RWPE1 (cell line): ENCODE results near the gene PCDH9.

Experiments
- CTCF ChIA-PET: fragments of 350-600 bp; sonication (Branson Sonifier 250); formaldehyde crosslinking; extraction: SDS; loops from one replicate; lab custom pipeline; 2021; lab: Yijun Ruan, JAX
- POLR2A ChIA-PET: fragments of 400-600 bp; formaldehyde crosslinking; extraction: SDS; loops from one replicate; lab custom pipeline; 2020; ENCODE audit warnings: antibody characterized with exemption; ENCODE audit not compliant: low non-redundant PET; lab: Yijun Ruan, JAX
- DNase-seq: peaks from one replicate; pipeline ENCODE4 v3.0.0; 2012; ENCODE audit warnings: low spot score
- H3K27ac ChIP-seq: fragments of 450-650 bp; 2 replicates; pipeline ENCODE4 v1.5.1; 2017
- CTCF ChIP-seq: fragments of 450-650 bp; conservative IDR thresholded peaks from 2 replicates; pipeline ENCODE4 v1.5.1; 2017; ENCODE audit warnings: low read depth, mild to moderate bottlenecking

The PCDH9 gene

DNA sequence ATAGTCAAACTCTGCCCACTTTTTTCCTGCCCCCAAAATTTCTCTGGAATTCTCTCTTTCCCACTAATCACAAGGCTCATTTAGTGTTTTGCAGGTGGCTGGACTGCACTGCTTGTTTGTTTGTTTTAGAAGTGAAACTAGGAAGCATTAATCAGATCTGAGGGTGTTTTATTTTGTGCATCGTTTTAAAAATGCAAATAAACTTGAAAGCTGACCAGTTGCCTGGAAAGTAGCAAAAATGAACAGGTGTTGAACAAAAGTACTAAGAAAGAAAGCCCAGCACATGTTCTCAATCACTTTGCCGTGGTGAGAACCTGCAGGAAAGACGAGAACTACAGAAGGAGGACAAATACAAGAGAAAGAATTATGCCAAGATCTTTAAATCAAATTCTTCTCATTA lies 365.5 kb downstream of the PCDH9 start:
- no peak overlapping the region for H3K27ac ChIP-seq
- CTCF ChIA-PET = interaction anchor here (0.6 kb wide), 1 partner anchor 1901 kb away, joined by 5 read pairs; no protein-coding TSS in a partner anchor
- DNase-seq = no peak
- TF ChIP-seq CTCF = no peak
- POLR2A ChIA-PET = no interaction called here

- CTCF ChIA-PET = no interaction called here
- POLR2A ChIA-PET = no interaction called here
- no peak overlapping the region for H3K27ac ChIP-seq
- no peak for TF ChIP-seq CTCF
- DNase-seq = no peak
Measured at GRCh38 chr13:66860878-66861417, 369.2 kb downstream of the PCDH9 start.

GRCh38 chr13:66859934-66860877 lies 369.9 kb downstream of the PCDH9 start:
- no peak overlapping the region for H3K27ac ChIP-seq
- ChIA-PET CTCF (no interaction called here), POLR2A (no interaction called here)
- no peak for TF ChIP-seq CTCF
- no peak for DNase-seq

- H3K27ac ChIP-seq = no peak overlapping the region
- no peak for DNase-seq
- TF ChIP-seq CTCF = no peak
- POLR2A ChIA-PET = no interaction called here
- CTCF ChIA-PET = no interaction called here
Measured at GRCh38 chr13:66859078-66859477, 371.1 kb downstream of the PCDH9 start.

DNA sequence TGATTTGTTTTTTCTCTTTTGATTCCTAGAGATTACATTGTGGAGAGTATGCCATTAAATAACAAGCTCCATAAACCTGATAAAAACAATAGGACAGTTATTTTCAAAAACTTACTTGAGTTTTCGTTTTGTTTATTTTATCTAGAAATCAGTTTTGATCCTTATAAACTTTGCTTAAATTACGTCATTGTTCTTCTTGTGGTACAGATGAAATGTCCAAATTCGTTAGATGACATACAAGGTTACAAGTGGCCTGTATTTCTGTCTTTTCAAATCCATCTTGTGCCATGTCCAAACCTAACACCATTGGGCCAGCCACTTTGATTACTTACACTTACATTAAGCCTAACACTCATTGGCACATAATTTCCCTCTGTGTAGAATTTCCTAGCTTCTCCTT lies 372.0 kb downstream of the PCDH9 start:
- POLR2A ChIA-PET = no interaction called here
- no peak overlapping the region for H3K27ac ChIP-seq
- CTCF ChIA-PET = no interaction called here
- DNase-seq = no peak
- no peak for TF ChIP-seq CTCF

DNA sequence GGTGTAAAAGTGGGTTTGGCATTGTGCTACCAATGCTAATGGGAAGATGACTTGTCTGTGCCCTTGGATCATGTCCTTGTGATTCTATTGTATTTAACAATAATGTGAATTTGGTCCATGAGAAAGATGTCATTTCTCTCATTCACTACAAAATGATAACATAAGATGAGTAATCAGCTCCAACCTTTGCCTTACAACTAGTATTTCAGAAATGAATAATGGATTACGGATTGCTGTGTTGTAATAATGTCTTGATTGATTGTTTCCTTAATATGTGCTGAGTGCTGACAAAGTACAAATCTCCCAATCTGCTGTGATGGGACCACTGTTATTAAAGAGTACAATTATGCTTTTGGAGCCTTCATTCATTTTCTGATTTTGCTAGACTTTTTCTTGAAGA lies 375.0 kb downstream of the PCDH9 start:
- ChIA-PET CTCF (no interaction called here), POLR2A (no interaction called here)
- no peak overlapping the region for H3K27ac ChIP-seq
- DNase-seq = peak; percentile 9
- TF ChIP-seq CTCF = no peak
